Measurements from ENCODE around the gene CPN2.

The CPN2 gene

DNA sequence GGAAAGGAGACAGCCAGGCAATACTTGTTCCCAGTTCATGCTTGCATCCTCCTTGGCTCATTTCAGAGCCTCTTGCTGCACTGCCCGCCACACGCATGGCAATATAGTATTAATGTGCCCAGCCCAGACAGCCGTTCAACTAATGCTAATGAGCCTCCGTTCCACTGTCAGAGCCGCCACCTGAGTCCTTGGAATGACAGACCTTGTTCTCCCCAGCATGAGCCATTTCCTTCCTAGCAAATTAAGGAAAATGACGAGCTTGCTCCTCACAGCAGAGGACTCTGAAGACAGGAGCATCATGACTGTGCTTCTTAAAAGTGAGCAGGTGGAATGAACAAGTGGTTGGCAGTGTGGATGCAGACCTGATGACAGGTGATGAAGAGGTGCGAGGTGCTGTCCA lies 29.2 kb upstream of the CPN2 start:
- DNase-seq (ENCODE audit: low read depth), result no peak

DNA sequence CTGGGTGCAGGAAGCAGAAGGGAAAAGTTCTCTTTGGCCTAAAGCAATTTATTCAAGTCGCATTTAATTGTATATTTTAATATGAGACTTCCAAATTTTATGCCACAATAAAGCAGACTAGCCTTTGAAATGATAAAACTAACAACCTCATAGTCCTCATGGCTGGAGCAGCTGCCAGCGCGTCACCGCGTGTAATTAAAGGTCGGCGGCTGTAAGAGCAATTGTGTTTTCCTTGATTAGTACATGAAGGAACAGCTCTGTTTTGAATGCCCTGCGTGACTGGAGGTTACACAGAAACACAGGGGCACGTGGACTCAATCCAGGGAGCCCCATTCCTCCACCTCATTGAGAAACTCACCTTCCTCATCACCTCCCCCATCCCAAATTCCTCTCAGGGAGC lies 28.5 kb upstream of the CPN2 start:
- DNase-seq (ENCODE audit: low read depth), result no peak

DNA sequence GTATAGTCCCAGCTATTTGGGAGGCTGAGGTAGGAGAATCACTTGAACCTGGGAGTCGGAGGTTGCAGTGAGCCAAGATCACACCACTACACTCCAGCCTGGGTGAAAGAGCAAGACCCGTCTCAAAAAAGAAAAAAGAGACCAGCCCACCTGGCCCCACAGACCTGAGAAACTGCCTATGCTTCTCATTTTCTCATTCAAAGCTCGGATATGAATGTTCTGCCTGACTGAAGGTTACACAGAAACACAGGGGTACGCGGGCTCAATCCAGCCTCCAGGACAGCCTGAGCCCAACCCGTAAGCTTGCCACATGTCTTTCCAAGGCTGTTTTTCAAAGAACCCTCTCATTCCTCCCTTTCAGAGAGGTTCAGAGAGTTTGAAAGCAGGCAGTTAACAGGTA lies 28.1 kb upstream of the CPN2 start:
- no peak for DNase-seq (ENCODE audit: low read depth)

DNA sequence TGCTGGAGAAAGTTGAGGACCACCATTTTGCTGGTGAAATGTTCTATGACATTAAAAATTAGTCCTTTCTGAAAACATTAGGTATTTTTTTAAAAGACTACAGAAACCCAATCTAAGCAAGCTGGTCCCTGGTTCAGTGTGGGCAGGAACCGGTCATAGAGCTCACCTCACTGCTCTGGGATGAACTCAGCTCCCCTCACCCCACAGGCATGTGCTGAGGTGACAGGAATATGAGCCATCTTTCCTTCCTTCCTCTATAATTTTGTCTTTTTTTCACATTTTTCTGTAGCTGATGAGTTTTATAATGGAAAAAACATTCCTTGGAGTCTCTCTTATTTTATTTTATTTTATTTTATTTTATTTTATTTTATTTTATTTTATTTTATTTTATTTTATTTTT lies 26.6 kb upstream of the CPN2 start:
- DNase-seq (ENCODE audit: low read depth), result no peak

DNA sequence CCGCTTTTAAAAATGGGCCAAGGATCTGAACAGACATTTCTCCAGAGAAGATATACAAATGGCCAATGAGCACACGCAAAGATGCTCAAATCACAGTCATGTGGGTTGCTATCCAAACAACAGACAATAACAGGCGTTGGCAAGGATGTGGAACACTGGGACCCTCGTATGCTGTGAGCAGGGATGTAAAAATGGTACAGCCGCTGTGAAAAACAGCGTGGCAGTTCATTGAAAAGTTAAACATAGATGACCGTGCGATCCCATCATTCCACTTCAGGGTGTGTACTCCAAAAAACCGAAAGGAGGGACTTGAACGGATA lies 25.1 kb upstream of the CPN2 start:
- DNase-seq (ENCODE audit: low read depth), result no peak

DNA sequence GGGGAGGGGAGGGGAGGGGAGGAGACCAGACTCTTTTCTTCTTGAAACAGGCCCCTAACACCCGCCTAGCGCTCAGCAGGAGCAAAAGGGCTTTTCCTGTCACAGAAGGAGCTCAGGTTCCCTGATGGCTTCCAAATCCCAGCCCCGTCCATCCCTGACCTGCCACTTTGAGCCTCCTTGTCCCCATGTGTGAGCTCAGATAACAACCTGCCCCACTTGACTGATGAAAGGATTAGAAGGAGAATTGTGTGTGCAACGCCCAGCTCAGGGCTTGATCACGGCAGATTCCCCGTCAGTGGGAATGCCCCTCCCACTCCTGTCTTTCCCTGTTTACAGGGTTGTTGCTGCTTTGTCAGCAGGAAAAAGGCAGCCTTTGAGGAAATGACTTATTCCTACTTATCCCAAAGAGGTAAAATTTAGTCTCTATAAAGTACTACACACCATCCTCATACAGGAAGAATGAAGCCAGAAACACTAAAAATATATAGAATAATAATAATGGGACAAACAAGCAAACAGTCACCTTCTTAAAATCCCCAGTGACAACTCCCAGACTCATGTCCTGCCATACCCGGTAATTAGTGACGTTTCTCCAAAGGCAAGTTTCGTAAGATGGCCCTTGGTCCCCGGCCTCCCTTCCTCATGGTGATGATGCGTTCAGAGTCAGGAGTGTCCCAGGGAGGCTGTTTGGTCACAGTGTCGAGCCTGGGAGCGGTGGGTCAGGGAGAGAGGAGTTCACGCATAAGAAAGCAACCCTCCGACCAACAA lies 24.5 kb upstream of the CPN2 start:
- DNase-seq (ENCODE audit: low read depth), result no peak

DNA sequence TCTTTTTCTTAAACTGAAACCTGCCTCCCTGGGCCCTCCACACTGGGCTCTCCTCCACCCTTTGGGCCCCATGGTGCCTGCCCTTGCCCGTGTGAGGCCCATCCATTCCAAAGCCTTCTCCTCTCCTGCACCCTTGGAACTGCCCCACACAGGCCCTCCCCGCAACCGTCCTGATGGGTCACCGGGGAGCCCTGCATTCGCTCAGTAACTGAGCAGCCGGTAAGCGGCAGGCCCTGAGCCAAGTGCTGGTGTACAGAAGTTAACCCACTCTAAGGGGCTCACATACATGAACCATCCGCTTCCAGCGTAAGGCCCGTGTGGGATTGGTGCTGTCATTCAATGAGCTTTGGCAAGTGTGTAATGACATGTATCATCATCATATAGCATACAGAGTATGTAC lies 23.8 kb upstream of the CPN2 start:
- no peak for DNase-seq (ENCODE audit: low read depth)

DNA sequence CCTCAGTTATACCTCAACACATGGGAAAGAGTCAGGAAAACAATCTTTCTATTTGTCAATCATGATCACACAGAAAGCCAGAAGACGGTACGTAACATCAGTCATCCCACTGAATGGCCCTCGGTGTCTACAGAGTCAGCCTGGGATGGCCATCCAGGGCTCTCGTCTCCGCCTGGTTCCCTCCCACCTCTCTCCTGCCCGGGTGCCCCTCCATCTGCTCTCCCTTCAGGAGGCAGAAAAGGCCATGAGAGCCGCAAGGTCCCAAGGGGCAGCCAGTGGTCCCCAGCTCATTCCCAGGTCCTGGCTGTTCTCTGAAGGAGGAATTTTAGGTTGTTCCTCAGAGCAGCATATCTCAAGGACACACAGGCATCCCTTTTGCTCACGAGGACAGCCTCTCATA lies 22.8 kb upstream of the CPN2 start:
- DNase-seq (ENCODE audit: low read depth), result no peak

DNA sequence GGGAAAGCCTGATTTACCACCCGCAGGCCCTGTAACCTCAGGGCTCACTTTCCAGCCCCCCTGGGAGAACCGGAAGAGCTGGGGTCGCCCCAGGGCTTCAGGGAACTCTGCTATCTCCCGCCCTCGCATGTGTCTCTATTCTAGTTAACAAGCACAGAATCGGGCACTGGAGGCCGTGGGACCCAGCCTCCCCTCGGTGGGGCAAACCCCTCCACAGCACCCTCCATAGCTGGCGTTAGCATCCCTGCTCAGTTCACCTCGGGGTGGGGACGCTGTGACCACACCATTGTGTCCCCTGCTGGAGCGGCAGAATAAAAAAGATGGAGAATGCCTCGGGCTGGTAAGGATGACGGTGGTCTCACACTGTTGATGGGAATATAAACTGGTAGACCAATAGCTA lies 21.9 kb upstream of the CPN2 start:
- DNase-seq (ENCODE audit: low read depth), result no peak

DNA sequence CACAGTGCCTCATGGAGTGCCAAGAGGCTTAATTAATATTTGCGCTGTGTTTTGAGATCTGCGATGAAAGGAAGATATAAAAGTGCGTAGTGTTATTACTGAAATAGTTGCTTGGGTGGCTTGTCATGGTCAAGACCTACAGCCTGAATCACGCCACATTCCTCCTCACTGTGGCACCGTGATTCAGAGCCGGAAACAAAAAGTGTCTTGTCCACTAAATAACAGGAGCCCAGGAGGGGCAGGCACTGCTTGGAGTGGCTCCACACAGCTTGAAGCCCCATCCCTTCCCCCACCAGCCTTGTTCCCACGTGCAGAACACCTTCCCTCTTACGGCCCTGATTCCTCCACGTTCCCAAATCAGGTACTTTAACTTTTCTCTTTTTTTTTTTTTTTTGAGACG lies 19.6 kb upstream of the CPN2 start:
- DNase-seq (ENCODE audit: low read depth), result no peak

DNA sequence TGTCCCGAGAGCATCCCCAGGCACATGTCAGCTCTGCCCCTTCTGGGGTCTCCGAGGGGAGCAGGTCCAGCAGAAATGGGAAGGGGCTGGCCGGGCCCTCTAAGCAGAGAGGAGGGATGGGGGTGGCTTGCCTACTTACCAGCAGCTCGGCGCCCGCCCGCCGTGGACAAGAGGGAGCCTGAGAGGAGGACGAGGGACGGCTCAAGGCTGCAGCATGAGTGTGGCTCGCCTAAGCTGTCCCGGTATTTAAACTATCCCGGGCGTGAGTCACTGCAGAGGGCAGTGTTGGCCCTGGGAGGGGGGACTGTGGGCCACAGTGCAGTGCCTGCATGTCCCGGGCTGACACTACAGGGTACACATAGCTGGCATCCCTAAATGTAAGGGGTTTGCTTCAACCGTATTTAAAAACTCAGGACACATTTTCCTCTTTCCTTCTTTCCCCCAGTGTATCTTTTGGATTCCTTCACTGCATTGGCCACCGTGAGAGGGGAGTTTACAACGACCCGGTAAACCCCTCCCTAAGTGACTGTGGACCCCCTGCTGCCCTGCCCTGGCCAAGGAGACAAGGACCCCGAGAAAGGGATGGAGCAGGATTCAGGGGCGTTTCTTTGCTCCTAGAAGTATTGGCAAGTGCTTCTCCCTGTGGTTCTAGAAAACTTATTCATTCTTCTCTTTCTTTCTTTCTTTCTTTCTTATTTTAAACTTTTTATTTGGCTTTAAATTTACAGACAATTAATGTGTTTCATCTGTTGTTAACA lies 18.6 kb upstream of the CPN2 start, which contains the start of gene LRRC15:
Gene LRRC15 (minus strand): TSS at position 222 of the 758 bp plus-strand sequence. CDS start 8,700 bp downstream, outside the sequence.
- DNase-seq (ENCODE audit: low read depth), result peak; percentile 29

DNA sequence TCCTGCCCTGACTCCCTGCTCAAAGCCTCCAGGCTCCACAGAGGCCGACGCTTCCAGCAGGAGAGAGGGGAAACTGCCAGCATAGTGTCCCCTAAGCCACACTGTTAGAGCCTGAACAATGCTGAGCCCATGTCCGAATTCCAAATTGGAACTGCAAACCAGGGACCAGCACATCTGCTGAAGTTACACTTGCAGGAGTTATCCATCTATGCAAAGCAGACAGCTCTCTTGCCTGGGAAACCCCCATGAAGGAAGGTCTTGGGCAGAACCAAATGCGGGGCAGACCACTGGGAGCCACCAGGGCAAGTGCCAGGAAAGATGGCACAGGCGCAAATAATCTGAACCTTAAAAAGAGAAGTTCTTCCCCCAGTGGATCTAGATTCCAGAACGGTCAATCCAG lies 17.8 kb upstream of the CPN2 start:
- DNase-seq (ENCODE audit: low read depth), result no peak

DNA sequence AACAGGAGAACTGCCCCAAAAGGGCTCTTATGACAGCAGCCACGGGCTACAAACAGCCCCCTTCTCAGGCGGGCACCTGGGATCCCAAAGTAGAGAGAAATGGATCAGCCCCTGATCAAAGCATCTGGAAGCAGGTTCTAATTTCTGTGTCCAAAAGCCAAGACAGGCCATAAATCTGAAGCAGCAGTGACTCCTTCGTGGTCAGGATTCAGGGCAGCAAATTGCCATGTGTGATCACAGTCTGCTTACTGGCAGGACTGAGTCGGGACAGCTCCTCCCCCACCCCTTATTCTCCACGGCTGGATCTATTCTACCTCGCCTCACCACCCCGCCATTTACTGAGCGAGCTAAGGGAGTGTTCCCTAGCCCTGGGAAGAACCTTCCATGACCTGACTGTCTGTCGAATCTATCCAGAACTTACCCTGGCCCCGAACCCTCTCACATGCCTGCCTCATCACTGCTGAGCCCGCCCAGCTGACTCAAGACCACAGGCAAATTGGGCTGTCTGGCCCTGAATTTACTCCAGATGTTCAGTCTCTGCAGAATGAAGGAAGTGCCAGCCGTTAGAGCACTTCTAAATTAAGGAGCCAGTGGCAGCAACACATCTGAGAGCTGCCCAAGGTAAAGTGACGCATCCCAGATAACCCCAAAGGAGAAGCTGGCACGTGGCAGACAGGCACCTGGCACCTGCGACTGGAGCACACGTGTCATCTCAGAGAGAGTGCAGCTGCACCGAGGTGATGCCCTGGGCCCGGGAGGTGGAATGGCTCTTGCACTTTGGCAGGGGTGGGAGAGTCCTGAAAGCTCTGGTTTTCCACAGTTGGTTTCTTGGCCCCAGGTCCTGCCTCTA lies 17.1 kb upstream of the CPN2 start:
- no peak for DNase-seq (ENCODE audit: low read depth)

DNA sequence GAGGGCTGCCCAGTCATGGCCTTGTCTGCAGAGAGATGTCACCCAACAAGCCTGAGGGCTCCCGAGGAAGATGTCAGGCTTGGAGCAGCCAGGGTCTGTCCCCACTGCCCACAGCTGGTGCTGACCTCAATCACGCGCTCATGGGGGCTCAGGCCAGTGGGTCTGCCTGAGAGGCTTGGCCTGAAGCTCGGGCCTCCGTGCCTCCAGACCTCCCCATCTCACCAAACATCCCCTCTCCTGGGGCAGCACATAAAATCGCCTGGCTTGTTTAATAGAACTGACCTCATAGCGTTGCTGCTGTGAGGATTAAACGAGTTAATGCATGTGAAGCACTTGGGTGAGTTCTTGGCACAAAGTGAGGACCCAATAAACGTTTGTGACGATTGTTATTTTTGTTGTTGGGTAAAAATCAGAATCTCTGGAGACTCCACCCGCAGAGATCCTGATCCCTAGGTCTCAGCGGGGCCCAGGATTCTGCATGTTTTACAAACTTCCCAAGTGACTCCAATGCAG lies 14.9 kb upstream of the CPN2 start:
- DNase-seq (ENCODE audit: low read depth), result no peak

DNA sequence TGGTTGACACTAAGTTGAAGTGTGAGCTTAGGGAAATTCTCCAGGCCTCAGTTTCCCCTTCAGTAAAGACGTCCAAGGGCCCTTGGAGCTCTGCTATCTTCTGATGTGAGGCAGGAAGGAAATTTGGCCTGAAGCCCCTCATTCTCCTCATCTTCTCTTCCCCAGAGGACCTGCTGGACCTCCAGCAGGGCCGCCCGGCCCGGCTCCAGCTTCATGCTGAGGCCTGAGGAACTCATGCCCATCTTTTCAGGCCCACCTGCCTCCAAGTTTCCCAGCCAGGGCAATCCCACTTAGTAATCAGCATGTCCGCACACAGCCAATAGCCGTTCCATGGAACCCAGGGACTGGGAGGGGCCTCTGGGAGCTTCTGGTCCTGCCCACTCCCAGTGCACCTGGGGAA lies 14.4 kb upstream of the CPN2 start:
- no peak for DNase-seq (ENCODE audit: low read depth)

DNA sequence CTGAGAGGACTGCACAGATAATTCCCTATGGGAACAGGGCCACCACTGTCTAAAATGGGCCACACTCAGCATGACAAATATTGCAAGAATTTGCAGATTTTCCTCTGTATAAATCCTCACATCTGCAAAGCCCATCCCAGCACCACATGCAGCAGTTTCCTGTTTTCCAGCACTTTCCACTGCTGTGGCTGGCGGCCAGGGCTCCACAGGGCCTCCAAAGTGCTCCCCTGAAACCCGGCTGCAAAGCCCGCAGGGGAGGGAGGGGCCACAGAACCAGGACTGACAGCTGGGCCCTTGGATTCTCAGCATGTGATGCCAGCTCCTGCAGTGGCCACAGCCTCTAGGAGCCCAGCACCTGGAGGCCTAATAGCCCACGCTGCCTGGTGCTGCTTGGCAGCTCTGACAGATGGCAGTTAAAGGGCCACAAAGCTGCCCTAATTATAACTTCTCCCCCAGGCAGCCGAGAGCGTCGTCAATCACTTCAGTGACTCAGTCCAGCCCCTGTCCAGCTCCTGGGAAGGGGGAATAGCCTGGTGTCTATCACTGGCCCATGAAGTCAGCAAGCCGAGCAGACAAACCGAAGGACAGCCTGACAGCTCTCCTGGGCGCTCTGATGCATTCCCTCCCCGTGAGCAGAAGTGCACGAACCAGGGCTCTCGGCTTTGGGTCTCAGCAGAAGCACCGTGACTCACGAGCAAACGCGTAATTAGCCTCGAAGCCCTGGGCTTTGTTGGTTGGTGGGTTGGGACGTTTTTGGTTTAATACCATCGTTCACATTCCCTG lies 13.7 kb upstream of the CPN2 start:
- DNase-seq (ENCODE audit: low read depth), result no peak

DNA sequence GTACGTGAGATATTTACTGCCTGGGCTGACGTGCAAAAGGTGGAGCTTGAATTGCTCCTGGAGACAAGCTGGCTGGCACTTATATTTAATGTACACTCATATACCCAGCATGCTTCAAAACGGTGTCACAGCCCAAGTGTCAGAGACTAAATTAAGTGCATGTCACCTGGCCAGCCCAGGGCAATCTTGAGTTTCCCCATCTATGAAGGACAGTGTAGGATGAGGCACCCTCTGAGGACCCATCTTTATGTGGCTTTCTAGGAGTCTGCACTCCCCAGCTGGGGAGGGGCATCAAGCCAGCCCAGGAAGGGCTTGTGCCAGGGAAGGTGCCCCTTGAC lies 13.2 kb upstream of the CPN2 start:
- no peak for DNase-seq (ENCODE audit: low read depth)

DNA sequence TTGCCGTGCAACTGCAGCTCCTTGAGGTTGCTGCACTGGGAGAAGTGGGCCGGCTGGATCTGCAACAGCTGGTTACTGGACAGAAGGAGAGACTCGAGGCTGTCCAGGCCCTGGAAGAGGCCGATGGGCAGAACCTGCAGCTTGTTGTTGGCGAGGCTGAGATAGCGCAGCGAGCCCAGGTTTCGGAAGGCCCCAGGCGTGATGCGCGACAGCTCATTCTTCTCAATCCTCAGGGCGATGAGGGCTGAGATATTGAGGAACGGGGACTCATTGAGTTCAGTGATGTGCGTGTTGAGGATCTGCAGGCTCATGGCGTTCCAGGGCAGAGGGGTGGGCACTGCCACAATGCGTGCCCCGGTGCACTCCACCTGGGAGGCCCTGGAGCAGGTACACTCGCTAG lies 9.4 kb upstream of the CPN2 start:
- DNase-seq (ENCODE audit: low read depth), result no peak

DNA sequence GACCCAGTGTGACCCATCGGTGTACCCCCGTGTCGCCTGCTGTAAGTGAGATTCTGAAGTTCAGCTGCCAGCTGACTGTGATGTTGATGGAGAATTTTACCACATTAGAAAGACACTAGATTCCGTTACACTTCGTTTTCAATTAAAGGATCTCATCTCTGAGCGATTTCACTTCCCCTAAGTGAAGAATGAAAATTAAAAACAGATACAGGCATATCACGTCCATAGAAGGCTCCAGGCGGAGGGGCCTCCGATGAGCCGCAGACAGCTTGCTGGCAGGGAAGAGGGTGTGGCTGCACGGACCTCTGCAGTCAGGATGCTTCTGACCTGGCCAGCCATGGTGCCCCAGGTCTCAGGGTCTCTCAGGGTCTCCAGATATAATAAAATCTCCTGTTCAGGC lies 6.6 kb upstream of the CPN2 start:
- no peak for DNase-seq (ENCODE audit: low read depth)

DNA sequence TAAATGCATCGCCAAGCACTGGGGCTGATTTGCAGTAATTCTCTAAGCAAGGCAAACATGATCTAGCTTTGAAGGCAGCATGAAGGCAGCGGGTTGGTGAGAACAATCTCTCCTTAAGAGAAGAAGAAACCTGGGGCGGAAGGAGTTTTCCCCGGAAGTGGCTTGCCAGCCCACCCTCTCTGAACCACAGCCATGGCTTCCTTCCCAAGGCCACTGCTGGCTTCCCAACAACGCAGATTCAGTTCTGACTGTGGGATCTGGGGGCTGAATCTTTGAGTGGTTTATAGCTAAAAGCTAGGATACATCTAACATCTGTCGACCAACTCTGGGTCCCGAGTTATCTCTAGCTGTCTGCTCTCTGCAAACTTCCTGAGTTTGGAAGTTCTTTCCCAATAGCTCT lies 4.3 kb upstream of the CPN2 start:
- DNase-seq (ENCODE audit: low read depth), result no peak

DNA sequence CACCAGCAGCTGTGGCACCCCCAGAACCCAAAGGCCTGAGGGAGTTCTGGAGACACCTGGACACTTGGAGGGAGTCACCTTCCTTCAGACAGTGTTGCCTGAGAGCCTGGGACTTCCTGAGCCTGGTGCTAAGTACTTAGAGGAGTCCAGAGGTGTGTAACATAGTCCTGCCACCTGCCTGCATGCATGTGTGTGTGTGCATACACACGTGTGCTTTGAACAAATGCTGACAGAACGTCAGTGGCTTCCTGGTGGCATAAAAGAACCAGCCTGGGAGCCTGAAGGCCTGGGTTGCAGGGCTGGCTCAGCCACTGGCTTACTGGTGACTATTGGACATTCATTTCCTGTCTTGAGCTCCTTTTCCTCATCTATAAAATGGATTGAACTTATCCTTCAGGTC lies 3.2 kb upstream of the CPN2 start:
- DNase-seq (ENCODE audit: low read depth), result no peak

DNA sequence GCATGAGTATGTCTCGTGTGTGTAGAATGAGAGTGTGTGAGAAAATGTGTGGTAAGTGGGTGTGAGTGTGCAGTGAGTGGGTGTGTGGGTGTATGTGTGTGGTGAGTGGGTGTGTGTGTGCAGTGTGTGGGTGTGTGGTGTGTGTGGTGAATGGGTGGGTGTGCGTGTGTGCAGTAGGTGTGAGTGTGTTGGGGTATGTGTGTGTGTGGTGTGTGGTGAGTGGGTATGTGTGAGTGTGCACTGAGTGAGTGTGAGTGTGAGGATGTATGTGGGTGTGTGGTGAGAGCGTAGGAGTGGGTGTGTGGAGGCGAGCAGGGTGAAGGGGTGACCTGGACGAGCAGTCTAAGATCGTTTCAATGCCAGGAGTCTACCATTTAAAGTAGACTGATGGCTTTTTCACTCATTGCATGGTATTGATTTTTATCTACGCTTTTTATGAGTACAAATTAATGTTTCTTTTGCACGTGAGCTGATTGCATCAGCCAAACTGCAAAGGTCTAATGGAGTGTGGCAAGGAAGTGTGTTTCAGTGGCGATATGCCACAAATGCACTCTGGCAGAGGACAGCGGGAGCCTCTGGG lies 1.6 kb upstream of the CPN2 start:
- DNase-seq (ENCODE audit: low read depth), result no peak
